GM12875 (cell line): Measurements from ENCODE around the gene OPRL1.

ENCODE experiments used
- H3K4me3 ChIP-seq: one replicate; pipeline ENCODE4 v1.5.1; 2011; ENCODE audit warnings: low read depth, low read length, control low read depth
- CTCF ChIP-seq: IDR thresholded peaks from 2 replicates; pipeline ENCODE4 v1.5.1; 2011; ENCODE audit warnings: low read depth, mild to moderate bottlenecking, control low read depth, inconsistent platforms, low read length, moderate library complexity, borderline replicate concordance; ENCODE audit not compliant: insufficient read depth

The OPRL1 gene

GRCh38 chr20:64038565-64039292 is 41.2 kb upstream of the OPRL1 start:
- TF ChIP-seq CTCF = peak; percentile 87
- H3K4me3 ChIP-seq = peak overlapping the region; percentile 45

GRCh38 chr20:64039293-64040160 is 40.4 kb upstream of the OPRL1 start:
- no peak for TF ChIP-seq CTCF
- H3K4me3 ChIP-seq = peak overlapping the region; percentile 45

GRCh38 chr20:64040231-64041039 is 39.4 kb upstream of the OPRL1 start:
- no peak for TF ChIP-seq CTCF
- H3K4me3 ChIP-seq = no peak overlapping the region

GRCh38 chr20:64041040-64041780 is 38.7 kb upstream of the OPRL1 start:
- TF ChIP-seq CTCF = no peak
- H3K4me3 ChIP-seq = no peak overlapping the region

DNA sequence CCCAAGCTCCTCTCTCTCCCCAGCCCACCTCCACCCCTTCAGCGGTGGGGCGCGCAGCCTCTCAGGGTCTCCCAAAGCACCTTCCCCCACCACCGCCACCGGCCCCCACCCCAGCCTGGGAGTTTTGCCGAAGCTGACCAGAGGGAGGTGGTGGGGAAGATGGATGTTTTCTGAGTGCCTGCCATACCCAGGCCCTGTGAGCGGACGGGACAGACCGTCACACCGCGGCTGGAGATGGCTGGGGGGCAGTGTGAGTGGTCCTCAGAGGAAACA is 38.2 kb upstream of the OPRL1 start:
- TF ChIP-seq CTCF = no peak
- no peak overlapping the region for H3K4me3 ChIP-seq

DNA sequence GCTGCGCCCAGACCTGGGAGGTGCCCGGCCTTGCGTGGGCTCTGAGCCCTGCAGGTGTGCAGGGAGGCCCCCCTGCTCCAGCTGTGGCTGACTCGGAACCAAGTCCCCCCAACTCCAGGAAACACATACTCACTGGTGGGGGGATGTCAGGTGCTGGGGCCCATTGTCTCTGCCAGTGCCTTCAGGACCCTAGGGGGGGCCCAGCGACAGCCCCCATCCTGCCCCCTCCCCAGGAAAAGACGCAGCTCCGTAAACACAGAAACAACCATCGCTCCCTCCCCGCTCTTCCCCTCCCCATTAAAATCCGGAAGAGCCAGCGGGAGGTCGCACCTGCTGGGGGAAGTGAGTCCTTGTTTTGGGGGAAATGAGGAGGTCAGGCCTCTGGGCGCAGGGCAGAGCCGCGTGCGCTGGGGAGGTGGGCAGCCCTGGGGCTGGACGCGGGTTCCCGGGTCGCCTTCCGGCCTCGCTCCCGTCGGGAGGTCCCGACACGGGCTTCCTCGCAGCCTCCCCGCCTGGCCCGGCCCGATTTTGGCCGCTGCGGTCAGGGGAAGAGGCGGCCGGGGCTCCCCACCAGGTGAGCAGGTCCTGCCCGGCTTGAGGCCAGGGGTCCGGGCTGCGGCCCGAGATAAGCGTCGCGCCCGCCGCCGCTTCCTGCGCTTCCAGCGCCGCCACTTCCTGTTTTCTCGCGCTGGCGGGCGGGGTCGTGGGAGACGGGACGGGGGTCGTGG is 37.7 kb upstream of the OPRL1 start:
- no peak for TF ChIP-seq CTCF
- H3K4me3 ChIP-seq = peak overlapping the region; percentile 18
